HG03097 (cell line): ENCODE measurements around the gene ABTB2.
"Not testable (repeated sequence)": the region's sequence is repeated elsewhere in the genome, so short reads cannot be mapped to it uniquely, and the experiment has no call there.

ENCODE experiments used
- ATAC-seq: cut with Tn5 transposase; IDR thresholded peaks from one replicate; pipeline ENCODE4 v1.9.1; 2021; ENCODE audit not compliant: unreplicated experiment, low FRiP score

Gene ABTB2

GRCh38 chr11:34197256-34197655 is 160.6 kb downstream of the ABTB2 start:
- ATAC-seq = no peak

GRCh38 chr11:34194576-34195335 is 163.1 kb downstream of the ABTB2 start:
- ATAC-seq = no peak

- ATAC-seq = no peak
Observed at GRCh38 chr11:34192481-34193401, 165.1 kb downstream of the ABTB2 start.

GRCh38 chr11:34191578-34191977 is 166.2 kb downstream of the ABTB2 start:
- no peak for ATAC-seq

GRCh38 chr11:34190192-34191139 is 167.3 kb downstream of the ABTB2 start:
- no peak for ATAC-seq

- ATAC-seq = no peak
Observed at GRCh38 chr11:34189191-34189590, 168.6 kb downstream of the ABTB2 start.

- no peak for ATAC-seq
Observed at GRCh38 chr11:34188181-34188580, 169.6 kb downstream of the ABTB2 start.

GRCh38 chr11:34185926-34186841 is 171.6 kb downstream of the ABTB2 start:
- ATAC-seq = no peak

GRCh38 chr11:34184505-34185015 is 173.2 kb downstream of the ABTB2 start:
- no peak for ATAC-seq

- no peak for ATAC-seq
Observed at GRCh38 chr11:34183848-34184391, 173.9 kb downstream of the ABTB2 start.

- no peak for ATAC-seq
Observed at GRCh38 chr11:34182921-34183685, 174.7 kb downstream of the ABTB2 start.

- ATAC-seq = no peak
Observed at GRCh38 chr11:34182425-34182824, 175.4 kb downstream of the ABTB2 start.

- ATAC-seq = no peak
Observed at GRCh38 chr11:34181856-34182405, 175.9 kb downstream of the ABTB2 start.

- no peak for ATAC-seq
Observed at GRCh38 chr11:34181251-34181650, 176.6 kb downstream of the ABTB2 start.

- not testable (repeated sequence) for ATAC-seq
Observed at GRCh38 chr11:34180814-34181165, 177.0 kb downstream of the ABTB2 start.

- ATAC-seq = no peak
Observed at GRCh38 chr11:34180040-34180813, 177.6 kb downstream of the ABTB2 start.

GRCh38 chr11:34179026-34179675 is 178.7 kb downstream of the ABTB2 start:
- no peak for ATAC-seq
